HG03159 (cell line): ENCODE data around the gene FBXO47.

Source experiments
- ATAC-seq: cut with Tn5 transposase; IDR thresholded peaks from one replicate; pipeline ENCODE4 v1.9.1; 2021; ENCODE audit warnings: mild to moderate bottlenecking, moderate library complexity; ENCODE audit not compliant: unreplicated experiment

FBXO47 gene

GRCh38 chr17:38906460-38907228, 60.6 kb downstream of the FBXO47 start:
- no peak for ATAC-seq

GRCh38 chr17:38905375-38905774, 61.8 kb downstream of the FBXO47 start:
- no peak for ATAC-seq

GRCh38 chr17:38904892-38905291, 62.3 kb downstream of the FBXO47 start:
- no peak for ATAC-seq

DNA sequence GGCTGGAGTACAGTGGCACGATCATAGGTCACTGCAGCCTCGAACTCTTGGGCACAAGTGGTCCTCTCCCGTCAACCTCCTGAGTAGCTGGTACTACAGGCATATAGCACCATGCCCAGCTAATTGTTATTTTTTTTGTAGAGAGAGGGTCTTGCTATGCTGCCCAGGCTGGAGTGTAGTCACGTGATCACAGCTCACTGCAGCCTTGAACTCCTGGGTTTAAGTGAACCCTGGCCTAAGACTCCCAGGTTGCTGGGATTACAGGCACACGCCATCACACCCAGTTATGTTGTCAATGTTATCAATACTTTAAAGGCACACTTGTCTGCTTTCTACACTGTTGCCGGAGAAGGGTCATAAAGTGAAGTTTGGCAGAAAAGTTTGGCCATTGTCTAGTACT, 63.8 kb downstream of the FBXO47 start:
- no peak for ATAC-seq

GRCh38 chr17:38900978-38901656, 66.1 kb downstream of the FBXO47 start:
- ATAC-seq = no peak

DNA sequence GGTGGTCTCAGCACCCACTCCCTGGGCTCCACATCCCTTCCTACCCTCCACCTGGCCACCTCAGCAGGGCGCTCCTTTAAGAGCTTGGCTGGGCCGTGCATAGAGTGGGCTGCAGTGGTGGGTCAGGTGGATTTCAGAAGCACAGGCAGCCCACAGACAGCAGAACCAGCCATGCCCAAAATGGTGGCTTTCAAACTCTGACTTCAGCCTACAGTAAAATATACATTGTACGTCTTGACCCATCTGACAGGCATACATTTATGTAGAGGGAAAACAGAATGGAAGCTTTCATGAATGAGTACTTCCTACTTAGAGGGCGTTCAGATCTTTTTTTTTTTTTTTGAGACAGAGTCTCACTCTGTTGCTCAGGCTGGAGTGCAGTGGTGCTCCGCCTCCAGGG, 67.8 kb downstream of the FBXO47 start:
- ATAC-seq = no peak

DNA sequence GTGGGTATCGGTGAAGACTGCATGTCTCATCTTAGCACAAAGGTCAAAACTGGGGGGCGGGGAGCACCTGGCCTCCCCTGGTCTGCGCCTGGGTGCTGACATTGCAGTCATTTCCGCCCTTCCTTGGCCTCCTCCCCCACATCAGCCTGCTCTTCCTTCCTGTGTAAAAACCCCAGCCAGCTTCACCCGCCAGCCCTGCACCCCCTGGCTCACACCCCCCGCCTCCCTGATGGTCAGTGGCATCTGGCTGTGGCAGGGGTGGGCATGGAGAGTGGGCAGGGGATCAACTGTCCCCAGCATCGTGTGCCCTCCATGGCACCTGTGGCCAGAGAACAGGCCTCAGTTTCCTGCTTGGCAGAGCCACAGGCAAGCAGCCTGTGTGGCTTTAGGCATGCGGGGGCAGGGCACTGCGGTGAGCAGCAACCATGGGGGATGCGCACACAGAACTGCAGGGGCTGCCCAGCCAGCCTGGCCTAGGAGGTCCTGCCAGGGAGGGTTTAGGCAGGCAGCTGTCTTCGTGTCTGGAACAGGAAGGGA, 68.3 kb downstream of the FBXO47 start:
- ATAC-seq = peak; percentile 85

DNA sequence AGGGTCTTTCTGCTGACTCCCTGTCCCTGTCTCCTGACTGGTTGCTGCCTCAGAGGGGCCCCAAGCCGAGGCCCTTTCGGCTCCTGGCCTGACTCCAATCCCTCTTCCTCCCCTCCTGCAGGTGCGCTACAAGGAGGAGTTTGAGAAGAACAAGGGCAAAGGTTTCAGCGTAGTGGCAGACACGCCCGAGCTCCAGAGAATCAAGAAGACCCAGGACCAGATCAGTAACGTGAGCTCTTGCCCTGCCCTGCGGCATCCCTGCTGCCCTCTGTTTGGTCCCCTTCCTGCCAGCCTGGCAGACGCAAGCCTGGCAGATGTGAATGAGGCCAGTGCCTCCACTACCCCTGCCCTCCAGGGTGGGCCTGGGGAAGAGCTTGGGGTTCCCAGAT, 68.9 kb downstream of the FBXO47 start:
- peak; percentile 26 for ATAC-seq

GRCh38 chr17:38897671-38898290, 69.4 kb downstream of the FBXO47 start:
- ATAC-seq = no peak

DNA sequence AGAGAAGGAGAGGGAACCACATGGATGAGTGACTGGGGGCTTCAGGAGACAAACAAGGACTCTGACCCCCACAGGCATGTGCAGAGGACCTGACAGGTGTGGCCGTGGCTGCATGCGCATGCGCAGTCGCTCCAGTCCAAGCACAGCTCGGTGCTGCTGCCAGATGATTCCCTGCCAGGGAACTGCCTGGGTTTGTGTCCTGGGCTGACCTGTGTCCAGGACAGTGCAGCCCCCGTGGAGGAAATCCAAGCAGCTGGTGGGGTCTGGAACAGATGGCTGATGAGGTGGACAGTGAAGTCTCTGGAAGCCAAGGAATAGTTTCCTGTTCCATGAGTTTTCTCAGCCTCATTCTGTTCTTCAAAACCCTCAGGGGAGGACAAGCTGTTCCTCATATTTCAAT, 70.0 kb downstream of the FBXO47 start:
- no peak for ATAC-seq

DNA sequence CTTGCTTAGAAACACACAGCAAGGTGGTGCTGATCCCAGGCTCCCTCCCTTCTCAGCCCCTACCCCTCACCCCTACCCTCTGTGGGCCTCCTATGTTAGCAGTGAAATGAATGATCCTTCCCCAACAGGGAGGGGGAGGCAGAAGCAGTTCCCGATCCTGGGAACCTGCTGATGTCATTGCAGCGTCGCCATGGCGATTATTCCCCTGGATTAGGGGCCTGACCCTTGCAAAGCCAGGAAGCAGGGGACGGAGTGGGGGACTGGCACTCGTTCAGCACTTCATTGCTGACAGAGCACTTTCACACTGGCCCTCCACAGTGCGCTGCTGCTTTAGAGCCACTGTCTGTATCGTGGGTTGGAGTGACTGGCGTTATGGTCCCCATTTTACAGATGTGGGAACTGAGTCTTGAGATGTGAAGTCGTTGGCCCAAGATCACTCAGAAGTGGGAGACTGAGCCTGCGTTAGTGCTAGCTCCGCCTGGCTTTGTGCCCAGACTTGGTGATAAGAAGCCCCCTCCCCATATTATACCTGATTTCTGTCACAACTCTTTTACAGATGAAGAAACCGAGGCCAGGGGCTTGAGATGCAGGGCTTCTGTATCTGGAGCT, 70.8 kb downstream of the FBXO47 start:
- no peak for ATAC-seq

GRCh38 chr17:38894276-38894675, 72.9 kb downstream of the FBXO47 start:
- ATAC-seq = no peak

DNA sequence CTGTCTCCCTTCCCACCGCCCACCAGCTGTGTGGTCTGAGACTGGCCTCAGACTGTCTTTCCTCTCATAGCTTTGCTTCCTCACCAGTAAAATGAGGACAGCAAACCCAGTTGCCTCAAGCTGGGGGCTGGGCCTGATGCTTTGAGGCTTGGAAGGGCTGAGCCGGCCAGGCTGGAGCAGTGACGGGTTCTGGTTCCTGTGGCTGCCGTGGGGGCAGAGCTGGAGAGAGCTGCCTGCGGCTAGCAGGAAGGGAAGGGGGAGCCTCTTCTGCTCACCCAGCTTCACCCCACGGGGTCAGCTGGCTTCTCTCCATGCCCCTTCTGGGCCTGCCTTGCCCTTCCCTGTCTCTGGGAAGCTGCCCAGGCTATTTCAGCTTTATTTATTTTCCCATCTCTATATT, 73.6 kb downstream of the FBXO47 start:
- ATAC-seq = no peak

- ATAC-seq = no peak
These were observed 74.1 kb downstream of the FBXO47 start for GRCh38 chr17:38893113-38893512.

DNA sequence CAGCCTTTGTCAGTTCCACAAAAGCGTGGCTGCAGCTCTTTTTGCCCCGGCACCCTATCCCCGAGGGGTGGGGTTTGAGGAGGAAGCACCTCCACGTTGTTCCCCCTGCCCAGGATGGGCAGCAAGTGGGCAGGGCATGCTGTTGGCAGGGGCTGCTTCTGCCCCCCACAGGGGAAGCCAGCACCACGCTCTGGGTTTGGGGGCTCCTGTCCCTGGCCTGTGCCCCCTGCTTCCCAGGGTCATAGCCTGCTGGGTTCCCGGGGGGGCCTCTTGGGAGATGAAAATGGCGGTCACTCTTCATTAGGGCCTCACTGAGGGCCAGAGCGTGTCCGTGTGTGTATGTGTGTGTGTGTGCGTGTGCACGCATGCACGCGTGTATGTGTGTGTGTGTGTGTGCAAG, 74.6 kb downstream of the FBXO47 start:
- no peak for ATAC-seq

DNA sequence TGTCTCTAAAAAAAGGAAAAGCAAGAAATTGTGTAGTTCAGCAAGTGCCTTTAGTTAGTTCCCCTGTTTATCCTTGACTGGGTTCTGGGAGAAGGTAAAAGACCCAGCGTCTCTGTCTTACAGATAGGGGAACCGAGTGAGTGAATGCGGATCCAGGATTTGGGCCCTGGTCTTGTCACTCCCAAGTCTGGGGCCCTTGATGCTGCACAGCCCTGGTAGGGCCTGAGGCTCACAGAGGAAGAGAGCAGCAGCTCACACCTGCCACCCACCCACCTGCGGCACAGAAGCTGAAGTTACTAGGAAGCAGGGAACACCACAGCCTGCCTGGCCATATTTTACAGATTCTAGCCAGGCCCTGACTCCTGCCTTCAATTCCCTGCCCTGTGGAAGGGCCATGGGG, 75.1 kb downstream of the FBXO47 start:
- no peak for ATAC-seq

DNA sequence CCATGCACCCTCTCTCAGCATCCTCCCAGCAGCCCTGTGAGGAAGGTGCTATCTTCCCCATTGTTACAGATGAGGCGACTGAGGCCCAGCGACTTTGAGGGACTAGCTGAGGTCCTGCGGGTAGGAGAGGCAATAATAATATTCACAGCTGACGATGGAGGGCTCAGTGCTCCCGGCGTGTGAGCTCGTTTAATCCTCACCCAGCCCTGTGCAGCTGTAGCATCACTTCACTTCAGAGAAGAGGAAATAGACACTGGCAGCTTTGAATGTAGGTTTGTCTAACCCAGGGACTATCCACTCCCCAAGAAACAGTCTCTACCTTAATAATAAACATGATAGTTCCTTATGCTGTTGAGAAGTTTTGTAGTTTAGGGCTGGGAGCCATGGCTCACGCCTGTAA, 75.8 kb downstream of the FBXO47 start:
- no peak for ATAC-seq

GRCh38 chr17:38890410-38890746, 76.8 kb downstream of the FBXO47 start:
- ATAC-seq = no peak

- ATAC-seq = no peak
These were observed 77.3 kb downstream of the FBXO47 start for GRCh38 chr17:38889745-38890409.

GRCh38 chr17:38888842-38889241, 78.4 kb downstream of the FBXO47 start:
- ATAC-seq = no peak

DNA sequence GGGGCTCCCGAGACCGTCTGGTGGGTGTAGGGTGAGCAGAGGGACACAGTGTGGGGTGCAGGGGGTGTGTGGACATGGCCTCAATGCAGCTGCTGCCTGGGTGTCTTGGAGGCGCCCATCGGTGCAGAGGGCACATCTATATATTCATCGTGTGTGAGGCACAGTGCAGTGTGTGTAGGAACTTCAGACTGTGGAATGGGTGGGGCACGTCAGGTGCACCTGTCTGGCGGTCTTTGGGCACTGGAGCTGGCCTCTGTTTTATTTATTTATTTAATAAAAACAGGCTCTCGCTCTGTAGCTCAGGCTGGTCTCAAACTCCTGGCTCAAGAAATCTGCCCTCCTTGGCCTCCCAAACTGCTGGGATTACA, 80.6 kb downstream of the FBXO47 start:
- ATAC-seq = no peak
